Activated CD4-positive, alpha-beta T cell treated with anti-CD3 and anti-CD28 coated beads for 36 hours (primary cell): ENCODE measurements around the gene ALDOB. TPM values are rescaled to one million over a fixed set of nuclear protein-coding genes. Genes with fewer than 3 reads are reported as not detected.

Experiments
- total RNA-seq, 2 experiments: library from RNA; stranded (reverse); gene quantifications; one replicate each; pipeline ENCODE4 v1.2.3, GENCODE V29; 2021

ALDOB gene
- total RNA-seq, 2 experiments from 2014 or later, result not detected

Other genes starting within 250 kb of the ALDOB start
- under 1 TPM in 1 of 2 experiments, not detected in 1; 0.07 TPM for gene BAAT, start 50.8 kb downstream of the ALDOB start, total RNA-seq
- gene MRPL50, start 37.2 kb downstream of the ALDOB start, total RNA-seq, result 10 to 100 TPM; 15.5 to 17.0 TPM
- 10 to 100 TPM; 10.2 to 13.1 TPM for gene ZNF189, start 36.9 kb downstream of the ALDOB start, total RNA-seq
- gene RNF20, start 98.1 kb upstream of the ALDOB start, total RNA-seq, result 10 to 100 TPM; 37.2 to 46.4 TPM
- gene PPP3R2, start 159.2 kb upstream of the ALDOB start, total RNA-seq, result not detected